Fibroblast of lung (primary cell): ENCODE results near the gene EPHB1.

ENCODE experiments used
- EZH2 ChIP-seq: IDR thresholded peaks from 2 replicates; pipeline ENCODE4 v1.5.1; 2012; ENCODE audit warnings: low read length, control low read depth, mild to moderate bottlenecking; ENCODE audit errors: missing control alignments
- TF ChIP-seq, protein P1 (sequence below), 2 donors: IDR thresholded peaks in 1 of 2; conservative IDR thresholded peaks in 1 of 2; 1 replicate in 1 of 2; 2 replicates in 1 of 2; pipeline ENCODE4 v1.5.1; 2011 to 2012; ENCODE audit warnings: low read length in 2 of 2, control low read depth in 1 of 2, inconsistent platforms in 1 of 2, low read depth in 1 of 2, mild to moderate bottlenecking in 1 of 2

DNA sequence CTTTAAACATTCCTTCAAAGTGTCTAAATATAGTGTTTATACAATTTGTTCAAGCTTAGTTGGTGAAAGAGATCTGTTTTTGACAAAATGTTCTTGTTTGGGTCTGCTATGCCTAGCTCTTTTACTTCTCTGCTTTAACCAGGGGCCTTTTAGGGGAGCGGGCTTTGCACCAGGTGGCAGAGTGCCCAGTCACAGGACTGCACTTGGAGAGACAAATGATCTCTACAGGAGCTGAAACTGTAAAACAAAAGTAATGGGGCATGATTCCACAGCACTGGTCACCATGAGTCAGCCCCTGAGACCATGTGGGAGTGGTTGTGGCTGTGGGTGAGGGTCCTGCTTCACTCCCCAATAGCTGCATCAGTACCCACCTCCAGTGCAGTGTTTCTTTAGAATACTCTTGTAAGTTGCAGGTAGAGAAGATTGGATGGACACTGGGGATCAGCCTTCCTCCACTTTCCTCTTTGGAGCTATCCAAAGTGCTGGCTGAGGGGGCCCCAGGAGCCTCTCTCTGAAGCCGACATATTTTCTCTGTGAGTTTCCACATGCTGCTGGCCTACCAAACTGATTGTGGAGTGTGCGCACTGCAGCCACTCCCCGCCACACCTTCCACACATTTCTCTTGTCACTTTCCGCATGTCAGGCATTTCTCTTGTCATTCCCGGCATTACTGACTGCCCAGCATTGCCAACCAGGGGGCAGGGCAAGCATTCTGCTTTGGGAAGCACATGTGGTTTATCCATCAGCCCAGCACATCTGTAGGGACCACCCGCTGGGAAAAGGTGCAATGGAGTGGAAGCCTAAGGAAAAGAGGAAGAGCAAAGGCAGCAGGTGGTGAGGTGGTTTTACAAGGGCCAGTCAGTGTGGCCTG lies 110.0 kb downstream of the EPHB1 start:
- TF ChIP-seq, protein P1, sequence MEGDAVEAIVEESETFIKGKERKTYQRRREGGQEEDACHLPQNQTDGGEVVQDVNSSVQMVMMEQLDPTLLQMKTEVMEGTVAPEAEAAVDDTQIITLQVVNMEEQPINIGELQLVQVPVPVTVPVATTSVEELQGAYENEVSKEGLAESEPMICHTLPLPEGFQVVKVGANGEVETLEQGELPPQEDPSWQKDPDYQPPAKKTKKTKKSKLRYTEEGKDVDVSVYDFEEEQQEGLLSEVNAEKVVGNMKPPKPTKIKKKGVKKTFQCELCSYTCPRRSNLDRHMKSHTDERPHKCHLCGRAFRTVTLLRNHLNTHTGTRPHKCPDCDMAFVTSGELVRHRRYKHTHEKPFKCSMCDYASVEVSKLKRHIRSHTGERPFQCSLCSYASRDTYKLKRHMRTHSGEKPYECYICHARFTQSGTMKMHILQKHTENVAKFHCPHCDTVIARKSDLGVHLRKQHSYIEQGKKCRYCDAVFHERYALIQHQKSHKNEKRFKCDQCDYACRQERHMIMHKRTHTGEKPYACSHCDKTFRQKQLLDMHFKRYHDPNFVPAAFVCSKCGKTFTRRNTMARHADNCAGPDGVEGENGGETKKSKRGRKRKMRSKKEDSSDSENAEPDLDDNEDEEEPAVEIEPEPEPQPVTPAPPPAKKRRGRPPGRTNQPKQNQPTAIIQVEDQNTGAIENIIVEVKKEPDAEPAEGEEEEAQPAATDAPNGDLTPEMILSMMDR (conservative IDR thresholded peaks at IDR 0.05 in 1 of 2, IDR thresholded peaks at IDR 0.05 in 1 of 2; ENCODE audit: low read depth in 1 of 2, low read length in 2 of 2) = no peak
- TF ChIP-seq EZH2 = no peak
